ENCODE data around the gene TBC1D3C.
"Not testable (repeated sequence)": the region's sequence is repeated elsewhere in the genome, so short reads cannot be mapped to it uniquely, and the experiment has no call there.

The TBC1D3C gene

DNA sequence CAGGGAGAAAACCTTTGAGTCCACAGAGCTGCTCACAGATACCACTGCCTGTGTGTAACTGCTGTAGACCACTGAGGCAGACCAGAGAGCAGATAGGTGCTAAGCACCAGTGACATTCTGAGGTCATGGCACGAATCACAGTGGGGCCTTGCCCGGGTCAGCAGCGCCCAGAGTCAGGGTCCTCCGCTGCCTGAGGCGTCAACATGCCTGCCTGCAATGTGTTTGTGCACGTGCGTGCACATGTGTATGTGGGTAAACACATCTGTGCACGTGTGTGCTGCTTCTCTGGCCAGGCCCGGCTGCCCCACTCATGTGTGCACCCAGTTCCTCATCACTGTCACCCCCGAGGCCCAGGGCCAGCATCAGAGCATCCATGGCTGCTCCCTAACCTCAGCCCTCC, at the start of gene TBC1D3C:
Gene TBC1D3C (minus strand): TSS at position 101 of the 400 bp plus-strand sequence. CDS start 1,568 bp downstream, outside the sequence.
- DNase-seq: not testable (repeated sequence)

DNA sequence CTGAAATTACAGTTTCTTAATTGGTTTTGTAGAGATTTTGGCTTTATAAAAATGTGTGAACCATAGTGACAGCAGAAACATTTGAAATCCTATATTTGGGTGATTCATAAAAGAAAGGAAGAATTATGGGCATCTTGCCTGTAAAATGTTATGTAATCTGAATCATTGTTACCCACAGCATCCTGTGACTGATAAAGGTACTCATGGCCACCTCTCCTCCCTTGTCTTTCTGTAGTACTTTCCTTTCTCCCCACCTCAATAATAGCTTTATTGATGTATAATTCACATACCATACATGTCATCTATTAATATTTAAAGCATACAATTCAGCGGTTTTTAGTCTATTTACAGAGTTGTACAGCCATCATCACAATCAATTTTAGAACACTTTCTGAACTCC, 30.8 kb upstream of the TBC1D3C start:
- not testable (repeated sequence) for DNase-seq

GRCh38 chr17:38094059-38094694, 25.7 kb upstream of the TBC1D3C start:
- DNase-seq: not testable (repeated sequence)

GRCh38 chr17:38088120-38088519, 19.7 kb upstream of the TBC1D3C start:
- not testable (repeated sequence) for DNase-seq

DNA sequence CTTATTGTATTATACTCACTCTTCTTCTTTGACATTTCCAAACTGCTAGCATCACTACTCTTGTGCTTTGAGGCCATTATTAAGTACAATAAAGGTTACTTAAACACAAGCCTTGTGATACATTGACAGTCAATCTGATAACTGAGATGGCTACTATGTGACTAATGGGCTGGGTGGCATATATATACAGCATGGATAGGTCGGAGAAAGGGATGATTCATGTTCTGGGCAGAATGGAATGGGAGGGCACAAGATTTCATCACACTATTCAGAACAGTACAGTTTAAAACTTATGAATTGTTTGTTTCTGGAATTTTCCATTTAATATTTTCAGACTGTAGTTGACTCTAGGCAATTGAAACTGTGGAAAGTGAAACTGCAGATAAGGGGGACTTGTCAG, 18.9 kb upstream of the TBC1D3C start:
- not testable (repeated sequence) for DNase-seq

All from MV-4-11 (cell line).